ENCODE measurements around the gene GTF2A1. TPM values are rescaled to one million over a fixed set of nuclear protein-coding genes. Genes with fewer than 3 reads are reported as not detected.
"Not testable (repeated sequence)": the region's sequence is repeated elsewhere in the genome, so short reads cannot be mapped to it uniquely, and the experiment has no call there.

Gene GTF2A1
- total RNA-seq, 2 experiments from 2014 or later: 35.1 to 69.8 TPM

GRCh38 chr14:81245771-81246170, 25.0 kb upstream of the GTF2A1 start:
- ChIA-PET CTCF (ENCODE audit: unreplicated experiment) (no interaction called here), POLR2A (no interaction called here)
- H3K36me3 ChIP-seq (ENCODE audit: insufficient read depth, low read length): no peaks in the 10 kb centered on the region
- H3K4me3 ChIP-seq (ENCODE audit: low read depth, low read length, poor library complexity, severe bottlenecking): no peak overlapping the region
- DNase-seq (ENCODE audit: low spot score): no peak
- no peak for TF ChIP-seq EZH2phosphoT487 (IDR thresholded peaks at IDR 0.05; ENCODE audit: borderline replicate concordance, low read depth, low read length)
- TF ChIP-seq CTCF (conservative IDR thresholded peaks at IDR 0.05; ENCODE audit: low read length): no peak
- peaks cover 8% of the 10 kb centered on the region; the same call in 1 of the 2 replicates for H3K9me3 ChIP-seq (ENCODE audit: low read length)
- no peak overlapping the region for H2AFZ ChIP-seq (ENCODE audit: low read length)
- intact Hi-C loops (cut with micrococcal nuclease; ENCODE audit: unreplicated experiment): no loop called here
- no peak overlapping the region for H3K27ac ChIP-seq (ENCODE audit: low read depth, low read length, poor library complexity, severe bottlenecking)
- no peaks in the 10 kb centered on the region for H4K20me1 ChIP-seq (ENCODE audit: insufficient read depth, low read length)
- H3K4me1 ChIP-seq (ENCODE audit: insufficient read depth, low read length, poor library complexity, severe bottlenecking): no peaks in the 10 kb centered on the region
- BruUV-seq (replicated peaks): no TSS peak
- no peaks in the 10 kb centered on the region for H3K9me2 ChIP-seq (ENCODE audit: insufficient read depth, low read length)
- no peaks in the 10 kb centered on the region for H3K79me2 ChIP-seq (ENCODE audit: insufficient read depth, low read depth, low read length)
- no peak overlapping the region for H3K4me2 ChIP-seq (ENCODE audit: low read length)

DNA sequence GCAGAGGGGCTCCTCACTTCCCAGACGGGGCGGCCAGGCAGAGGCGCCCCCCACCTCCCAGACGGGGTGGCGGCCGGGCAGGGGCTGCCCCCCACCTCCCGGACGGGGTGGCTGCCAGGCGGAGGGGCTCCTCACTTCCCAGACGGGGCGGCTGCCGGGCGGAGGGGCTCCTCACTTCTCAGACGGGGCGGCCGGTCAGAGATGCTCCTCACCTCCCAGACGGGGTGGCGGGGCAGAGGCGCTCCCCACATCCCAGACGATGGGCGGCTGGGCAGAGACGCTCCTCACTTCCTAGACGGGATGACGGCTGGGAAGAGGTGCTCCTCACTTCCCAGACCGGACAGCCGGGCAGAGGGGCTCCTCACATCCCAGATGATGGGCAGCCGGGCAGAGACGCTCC, 23.7 kb upstream of the GTF2A1 start:
- H3K4me3 ChIP-seq (ENCODE audit: low read depth, low read length, poor library complexity, severe bottlenecking); H3K36me3 ChIP-seq (ENCODE audit: insufficient read depth, low read length); H3K4me2 ChIP-seq (ENCODE audit: low read length); H3K9me2 ChIP-seq (ENCODE audit: insufficient read depth, low read length); H2AFZ ChIP-seq (ENCODE audit: low read length); intact Hi-C loops (cut with micrococcal nuclease; ENCODE audit: unreplicated experiment); H3K9me3 ChIP-seq (ENCODE audit: low read length); BruUV-seq (replicated peaks); H3K79me2 ChIP-seq (ENCODE audit: insufficient read depth, low read depth, low read length); H3K4me1 ChIP-seq (ENCODE audit: insufficient read depth, low read length, poor library complexity, severe bottlenecking); H3K27ac ChIP-seq (ENCODE audit: low read depth, low read length, poor library complexity, severe bottlenecking); DNase-seq (ENCODE audit: low spot score); H4K20me1 ChIP-seq (ENCODE audit: insufficient read depth, low read length); POLR2A ChIA-PET; CTCF ChIA-PET (ENCODE audit: unreplicated experiment): not testable (repeated sequence)

GRCh38 chr14:81243499-81243898, 22.7 kb upstream of the GTF2A1 start:
- Histone ChIP-seq H3K4me2 (ENCODE audit: low read length) (no peak overlapping the region), H3K9me2 (ENCODE audit: insufficient read depth, low read length) (no peaks in the 10 kb centered on the region), H4K20me1 (ENCODE audit: insufficient read depth, low read length) (no peaks in the 10 kb centered on the region), H3K4me3 (ENCODE audit: low read depth, low read length, poor library complexity, severe bottlenecking) (no peak overlapping the region), H3K79me2 (ENCODE audit: insufficient read depth, low read depth, low read length) (no peaks in the 10 kb centered on the region), H2AFZ (ENCODE audit: low read length) (no peak overlapping the region), H3K9me3 (ENCODE audit: low read length) (peaks cover 8% of the 10 kb centered on the region; the same call in 1 of the 2 replicates), H3K27ac (ENCODE audit: low read depth, low read length, poor library complexity, severe bottlenecking) (no peak overlapping the region), H3K4me1 (ENCODE audit: insufficient read depth, low read length, poor library complexity, severe bottlenecking) (no peaks in the 10 kb centered on the region), H3K36me3 (ENCODE audit: insufficient read depth, low read length) (no peaks in the 10 kb centered on the region)
- no TSS peak for BruUV-seq (replicated peaks)
- intact Hi-C loops (cut with micrococcal nuclease; ENCODE audit: unreplicated experiment): no loop called here
- TF ChIP-seq EZH2phosphoT487 (IDR thresholded peaks at IDR 0.05; ENCODE audit: borderline replicate concordance, low read depth, low read length): no peak
- no peak for TF ChIP-seq CTCF (conservative IDR thresholded peaks at IDR 0.05; ENCODE audit: low read length)
- POLR2A ChIA-PET: interaction anchor here (0.6 to 1.1 kb wide), 2 partner anchors 11 to 28 kb away, joined by 3 read pairs; no protein-coding TSS in a partner anchor
- no peak for DNase-seq (ENCODE audit: low spot score)
- CTCF ChIA-PET (ENCODE audit: unreplicated experiment): no interaction called here

DNA sequence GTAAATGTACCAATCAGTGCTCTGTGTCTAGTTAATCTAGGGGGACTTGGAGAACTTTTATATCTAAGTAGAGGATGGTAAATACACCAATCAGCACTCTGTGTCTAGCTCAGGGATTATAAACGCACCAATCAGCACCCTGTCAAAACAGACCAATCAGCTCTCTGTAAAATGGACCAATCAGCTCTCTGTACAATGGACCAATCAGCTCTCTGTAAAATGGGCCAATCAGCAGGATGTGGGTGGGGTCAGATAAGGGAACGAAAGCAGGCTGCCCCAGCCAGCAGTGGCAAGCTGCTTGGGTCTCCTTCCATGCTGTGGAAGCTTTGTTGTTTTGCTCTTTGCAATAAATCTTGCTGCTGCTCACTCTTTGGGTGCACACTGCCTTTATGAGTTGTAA, 16.1 kb upstream of the GTF2A1 start:
- H3K4me2 ChIP-seq (ENCODE audit: low read length); H3K9me3 ChIP-seq (ENCODE audit: low read length); intact Hi-C loops (cut with micrococcal nuclease; ENCODE audit: unreplicated experiment); H3K79me2 ChIP-seq (ENCODE audit: insufficient read depth, low read depth, low read length); H3K9me2 ChIP-seq (ENCODE audit: insufficient read depth, low read length); BruUV-seq (replicated peaks); H3K36me3 ChIP-seq (ENCODE audit: insufficient read depth, low read length); H3K27ac ChIP-seq (ENCODE audit: low read depth, low read length, poor library complexity, severe bottlenecking); CTCF ChIA-PET (ENCODE audit: unreplicated experiment); H2AFZ ChIP-seq (ENCODE audit: low read length); H3K4me3 ChIP-seq (ENCODE audit: low read depth, low read length, poor library complexity, severe bottlenecking); H3K4me1 ChIP-seq (ENCODE audit: insufficient read depth, low read length, poor library complexity, severe bottlenecking); H4K20me1 ChIP-seq (ENCODE audit: insufficient read depth, low read length); DNase-seq (ENCODE audit: low spot score): not testable (repeated sequence)
- POLR2A ChIA-PET: interaction anchor here (0.6 kb wide), 1 partner anchor 13 kb away, joined by 7 read pairs; no protein-coding TSS in a partner anchor
